ENCODE data around the gene DNAJB8.

The DNAJB8 gene

DNA sequence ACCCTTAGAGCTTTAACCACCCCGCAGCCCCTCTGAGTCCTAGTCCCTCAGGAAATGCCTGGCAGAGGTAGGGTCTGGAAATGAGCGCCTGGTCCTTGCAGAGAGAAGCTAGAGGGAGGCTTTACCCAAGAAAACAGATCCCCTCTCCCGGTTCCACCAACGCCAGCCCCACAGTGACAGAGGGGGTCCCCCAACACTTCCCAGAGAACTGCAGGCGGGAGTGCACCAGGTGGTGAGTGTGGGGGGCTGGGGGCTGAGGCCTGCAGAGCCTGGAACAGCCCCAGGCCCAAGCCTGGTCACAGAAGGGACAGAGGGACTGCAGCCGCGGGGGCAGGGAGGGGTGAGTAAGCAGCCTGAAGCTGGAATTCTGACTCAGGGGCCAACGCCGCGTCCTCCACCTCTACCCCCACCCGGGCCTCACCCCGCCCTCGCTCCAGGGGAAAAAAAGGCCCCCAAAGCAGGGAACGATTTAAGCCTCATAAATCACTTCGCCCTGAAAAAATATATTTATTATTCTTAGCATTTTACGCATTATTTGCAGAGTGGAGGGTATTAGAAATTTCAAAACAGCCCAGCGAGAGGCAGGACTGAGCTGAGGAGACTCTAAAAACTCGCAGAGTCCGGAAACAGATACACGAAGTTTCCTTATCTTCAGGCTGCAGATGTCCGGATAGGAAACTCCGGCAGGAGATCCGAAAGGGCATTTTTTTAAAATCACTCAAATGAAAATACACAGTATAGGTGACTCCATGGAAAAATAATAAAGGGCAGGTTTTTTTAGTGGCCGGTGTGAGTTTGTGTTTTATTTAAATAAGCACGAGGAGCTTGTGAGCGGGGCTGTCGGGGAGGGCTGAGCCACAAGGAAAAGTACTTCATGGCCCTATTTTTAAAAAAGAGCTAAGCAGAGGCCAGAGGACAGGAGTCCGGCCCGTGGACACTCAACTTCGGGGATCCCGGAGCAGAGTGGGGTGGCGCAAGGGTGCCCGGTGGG lies 16.3 kb upstream of the DNAJB8 start:
- DNase-seq (ENCODE audit: low read depth): no peak

- DNase-seq (ENCODE audit: low read depth): no peak
Observed at GRCh38 chr3:128482175-128482574, 15.5 kb upstream of the DNAJB8 start.

DNA sequence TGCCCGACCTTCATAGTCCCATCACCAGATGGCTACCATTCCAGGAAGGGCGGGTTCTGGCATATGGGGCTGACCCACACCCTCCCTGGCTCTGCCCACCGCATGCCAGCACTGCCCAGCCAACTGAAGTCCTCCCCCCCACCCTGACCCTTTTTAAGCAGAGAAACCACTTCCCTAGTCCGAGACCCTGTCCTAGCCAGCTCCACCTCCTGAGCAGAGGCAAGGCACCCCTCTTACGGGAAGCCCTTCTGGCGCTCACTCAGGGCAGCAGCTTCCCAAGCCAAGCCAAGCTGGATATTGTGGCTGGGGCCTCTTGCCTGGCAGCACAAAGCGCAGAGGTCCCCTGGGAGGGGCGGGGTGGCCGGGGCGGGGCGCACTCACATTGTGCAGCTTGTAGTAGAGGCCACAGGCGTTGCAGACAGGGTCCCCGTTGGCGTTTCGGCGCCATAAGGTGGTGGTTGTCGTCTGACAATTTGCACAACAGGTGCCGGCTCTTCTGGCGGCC lies 14.8 kb upstream of the DNAJB8 start:
- no peak for DNase-seq (ENCODE audit: low read depth)

- no peak for DNase-seq (ENCODE audit: low read depth)
Observed at GRCh38 chr3:128480717-128481437, 14.2 kb upstream of the DNAJB8 start.

- DNase-seq (ENCODE audit: low read depth): no peak
Observed at GRCh38 chr3:128480278-128480677, 13.6 kb upstream of the DNAJB8 start.

GRCh38 chr3:128479558-128480086 lies 12.9 kb upstream of the DNAJB8 start:
- no peak for DNase-seq (ENCODE audit: low read depth)

GRCh38 chr3:128478576-128479506 lies 12.2 kb upstream of the DNAJB8 start:
- no peak for DNase-seq (ENCODE audit: low read depth)

GRCh38 chr3:128476659-128477058 lies 10.0 kb upstream of the DNAJB8 start:
- DNase-seq (ENCODE audit: low read depth): no peak

DNA sequence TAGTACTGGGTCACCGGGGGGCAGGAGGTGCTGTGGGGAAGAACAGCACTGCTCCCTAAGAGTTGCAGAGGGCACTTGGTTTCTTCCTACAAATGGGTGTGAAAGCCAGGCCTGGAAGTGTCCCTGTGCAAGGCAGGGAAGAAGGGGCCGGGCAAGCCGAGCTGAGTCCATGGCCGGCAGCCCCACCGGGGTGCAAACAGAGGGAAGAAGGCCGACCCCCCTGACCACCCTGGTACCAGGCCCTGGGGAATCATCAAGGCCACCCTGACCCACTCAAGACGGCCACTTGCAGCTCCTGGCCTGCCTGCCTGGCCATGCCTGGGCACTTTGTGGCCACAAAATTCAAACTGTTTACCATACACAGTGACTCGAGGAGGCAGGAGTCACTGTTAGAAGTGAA lies 8.7 kb upstream of the DNAJB8 start:
- no peak for DNase-seq (ENCODE audit: low read depth)

DNA sequence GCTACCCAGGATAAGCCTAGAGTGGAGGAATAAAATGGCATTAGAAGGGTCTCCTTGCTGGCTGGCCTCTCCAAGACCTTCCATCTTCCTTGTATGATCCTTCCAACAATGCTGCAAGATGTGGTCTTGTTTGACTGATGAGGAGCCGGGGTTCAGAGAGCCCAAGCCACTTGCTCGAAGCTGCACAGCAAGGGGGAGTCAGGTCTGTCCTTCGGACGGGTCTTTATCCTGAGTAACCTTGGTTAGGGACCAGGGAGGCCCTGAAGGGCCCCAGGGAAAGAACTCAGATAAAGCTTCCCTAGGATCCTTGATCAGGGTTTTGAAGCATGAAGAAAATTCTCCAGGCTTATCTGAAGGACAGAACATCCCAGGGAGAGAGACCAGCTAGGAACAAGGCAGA lies 7.0 kb upstream of the DNAJB8 start:
- no peak for DNase-seq (ENCODE audit: low read depth)

DNA sequence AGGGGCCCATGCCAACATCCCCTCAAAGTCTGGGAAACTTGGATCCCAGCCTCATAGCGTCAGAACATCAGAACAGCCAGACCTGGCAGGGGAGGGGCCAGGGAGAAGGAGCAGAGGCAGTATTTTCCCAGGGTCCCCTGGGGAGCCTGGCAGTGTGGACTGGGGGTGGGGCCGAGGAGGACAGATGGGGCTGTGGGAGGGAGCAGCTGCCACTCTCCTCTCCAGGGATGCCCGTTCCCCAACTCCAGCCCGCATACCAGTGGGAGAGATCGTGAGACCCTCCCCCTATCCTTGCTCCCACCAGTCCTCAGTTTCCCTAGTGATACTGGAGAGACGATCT lies 6.5 kb upstream of the DNAJB8 start:
- no peak for DNase-seq (ENCODE audit: low read depth)

DNA sequence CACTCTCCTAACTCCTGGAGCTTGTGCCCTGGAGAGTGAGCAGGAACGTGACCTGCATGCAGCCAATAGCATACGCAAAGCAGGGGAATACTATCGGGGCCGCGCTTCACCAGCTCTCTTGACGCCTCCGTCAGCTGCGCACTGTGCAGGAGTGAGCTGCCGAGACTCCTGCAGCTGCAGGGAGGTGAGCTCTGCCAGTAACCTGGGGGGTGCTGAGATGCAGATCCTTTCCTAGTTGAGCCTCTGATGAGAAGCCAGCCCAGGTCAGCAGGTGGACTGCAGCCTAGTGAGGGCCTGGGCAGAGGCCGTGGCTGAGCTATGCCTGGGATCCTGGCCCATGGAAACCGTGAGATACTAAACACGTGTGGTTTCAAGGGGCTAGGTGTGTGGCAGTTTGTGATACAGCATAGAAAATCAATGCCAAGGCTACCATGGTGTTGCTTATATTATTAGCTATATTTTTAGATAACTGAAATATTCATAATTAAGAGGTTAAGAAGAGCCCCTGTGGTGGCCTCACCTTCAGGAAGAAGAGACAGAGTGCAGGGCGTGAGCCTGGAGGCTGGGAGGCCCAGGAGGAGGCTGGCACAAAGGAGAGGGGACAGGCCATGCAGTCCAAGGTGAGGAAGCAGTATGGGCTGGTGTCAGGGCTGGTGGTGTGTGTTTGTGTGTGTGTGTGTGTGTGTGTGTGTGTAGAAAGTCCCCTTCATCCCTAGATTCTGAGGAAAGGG lies 5.9 kb upstream of the DNAJB8 start:
- DNase-seq (ENCODE audit: low read depth): no peak

DNA sequence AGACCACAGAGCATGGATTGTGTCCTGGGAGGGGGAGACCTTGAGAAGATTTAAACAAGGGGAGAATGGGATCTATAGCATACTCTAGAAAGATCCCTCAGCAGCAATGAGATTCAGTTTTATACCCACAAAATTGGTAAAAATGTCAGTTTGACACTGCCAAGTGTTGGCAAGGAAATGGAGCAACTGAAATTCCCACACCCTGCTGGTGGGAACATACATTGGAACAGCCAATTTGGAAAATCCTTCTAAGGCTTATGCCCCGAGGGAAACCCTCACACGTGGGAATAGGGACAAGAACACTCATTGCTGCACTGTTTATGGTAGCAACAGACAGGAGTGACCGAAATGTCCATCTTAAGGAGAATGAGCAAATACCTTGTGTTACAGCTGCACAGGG lies 5.0 kb upstream of the DNAJB8 start:
- DNase-seq (ENCODE audit: low read depth): no peak

GRCh38 chr3:128471110-128471509 lies 4.4 kb upstream of the DNAJB8 start:
- DNase-seq (ENCODE audit: low read depth): no peak

DNA sequence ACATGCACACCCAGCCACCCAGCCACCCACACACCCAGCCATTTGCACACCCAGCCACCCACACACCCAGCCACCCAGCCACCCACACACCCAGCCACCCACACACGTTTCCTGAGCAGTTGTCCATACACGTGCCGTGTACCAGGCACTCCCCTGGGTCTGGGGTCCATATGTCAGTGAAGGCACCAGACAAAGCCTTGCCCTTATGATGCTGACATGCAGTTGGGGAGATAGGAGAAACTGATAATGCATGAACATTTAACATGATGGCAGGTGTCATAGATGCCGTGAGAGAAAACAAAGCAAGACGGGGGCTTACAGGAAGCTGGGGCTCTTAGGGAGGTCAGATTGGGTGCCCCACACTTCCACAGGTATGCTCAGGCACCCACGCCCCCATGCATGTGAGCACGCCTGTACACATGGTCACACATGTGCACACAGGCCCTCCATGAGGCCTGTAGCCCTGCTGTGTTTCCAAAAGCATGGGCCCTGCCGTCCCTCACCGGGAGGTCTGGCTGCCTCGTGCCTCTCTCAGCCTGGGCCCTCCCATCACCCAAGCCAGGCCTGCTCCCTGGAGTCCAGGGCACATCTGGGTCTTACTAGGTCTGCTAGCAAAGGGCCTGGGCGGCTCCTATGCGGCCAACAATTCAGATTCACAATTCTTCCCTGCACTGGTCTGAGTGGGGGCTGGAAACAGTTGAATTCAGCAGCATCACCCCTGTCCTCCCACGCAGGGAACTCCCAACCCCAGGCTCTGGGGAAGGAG lies 3.6 kb upstream of the DNAJB8 start:
- DNase-seq (ENCODE audit: low read depth): no peak

DNA sequence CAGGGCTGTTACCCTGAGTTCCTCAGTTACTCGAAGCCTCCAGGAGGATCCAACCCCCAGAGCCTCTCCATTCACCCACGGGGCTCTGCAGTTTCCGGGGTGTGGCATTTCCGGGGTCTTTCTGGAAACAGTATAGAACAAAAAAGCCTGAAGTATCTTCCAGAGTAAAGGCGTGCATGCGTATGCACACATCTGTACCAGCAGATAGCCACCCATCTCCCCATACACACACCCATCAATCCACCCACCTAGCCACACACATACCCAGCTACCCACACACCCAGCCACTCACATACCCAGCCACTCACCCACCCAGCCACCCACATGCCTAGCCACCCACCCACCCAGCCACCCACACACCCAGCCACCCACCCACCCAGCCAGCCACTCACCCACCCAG lies 2.9 kb upstream of the DNAJB8 start:
- no peak for DNase-seq (ENCODE audit: low read depth)

DNA sequence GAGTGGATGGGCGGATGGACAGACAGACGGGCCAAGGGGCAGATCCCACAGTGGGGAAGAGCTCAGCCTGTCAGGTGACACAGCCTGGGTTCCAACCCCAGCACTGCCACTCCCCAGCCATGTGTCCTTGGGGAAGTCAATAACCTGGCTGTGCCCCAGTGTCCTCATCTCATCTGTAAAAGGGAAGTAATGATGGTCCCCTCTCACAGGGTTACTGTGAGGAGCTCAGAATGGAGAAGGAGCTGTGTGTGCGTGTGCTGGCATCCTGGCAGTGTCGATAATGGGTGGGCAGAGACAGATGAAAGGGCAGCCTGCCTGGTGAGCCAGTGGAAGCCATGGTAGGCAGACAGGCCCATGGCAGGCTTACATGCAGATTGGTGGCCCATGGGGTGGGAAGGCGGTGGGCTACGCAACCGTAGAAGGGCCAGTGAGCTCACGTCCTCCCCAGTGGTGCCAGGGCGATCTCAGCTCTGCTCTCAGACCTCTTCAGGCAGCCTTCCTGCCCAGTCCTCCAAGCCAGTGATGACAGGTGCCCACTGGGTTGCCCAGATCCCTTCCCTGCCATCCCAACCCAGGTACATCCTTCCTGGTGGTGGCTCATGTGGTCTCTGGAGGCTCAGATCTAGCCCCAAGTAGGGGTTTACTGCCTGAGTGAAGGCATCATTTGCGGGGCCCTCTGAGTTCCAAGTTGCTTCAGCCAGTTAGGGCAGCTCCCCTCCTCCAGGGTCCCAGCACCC lies 2.3 kb upstream of the DNAJB8 start:
- no peak for DNase-seq (ENCODE audit: low read depth)

DNA sequence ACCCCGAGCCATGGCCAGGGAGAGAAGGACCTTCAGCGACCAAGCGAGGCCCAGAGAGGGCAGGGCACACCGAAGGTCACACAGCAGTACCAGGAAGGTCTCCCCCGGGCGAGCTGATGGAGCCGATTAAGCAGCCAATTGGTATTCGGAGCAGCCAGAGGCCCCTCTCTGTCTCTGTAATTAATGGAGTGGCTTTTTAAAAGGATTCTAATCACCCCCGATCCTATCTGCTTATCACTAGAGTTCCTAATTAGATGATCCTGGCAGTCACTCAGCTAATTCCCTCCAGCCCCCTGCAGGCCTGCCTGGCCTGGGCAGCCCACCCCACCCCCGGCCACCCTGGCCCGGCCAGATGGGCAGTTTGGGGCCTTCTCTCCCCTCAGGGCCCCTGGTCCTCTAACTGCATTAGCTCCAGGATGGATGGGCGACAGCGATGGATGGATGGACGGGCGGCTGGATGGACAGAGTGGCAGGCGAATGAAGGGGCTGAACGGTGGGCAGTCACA lies 1.6 kb upstream of the DNAJB8 start:
- DNase-seq (ENCODE audit: low read depth): no peak

DNA sequence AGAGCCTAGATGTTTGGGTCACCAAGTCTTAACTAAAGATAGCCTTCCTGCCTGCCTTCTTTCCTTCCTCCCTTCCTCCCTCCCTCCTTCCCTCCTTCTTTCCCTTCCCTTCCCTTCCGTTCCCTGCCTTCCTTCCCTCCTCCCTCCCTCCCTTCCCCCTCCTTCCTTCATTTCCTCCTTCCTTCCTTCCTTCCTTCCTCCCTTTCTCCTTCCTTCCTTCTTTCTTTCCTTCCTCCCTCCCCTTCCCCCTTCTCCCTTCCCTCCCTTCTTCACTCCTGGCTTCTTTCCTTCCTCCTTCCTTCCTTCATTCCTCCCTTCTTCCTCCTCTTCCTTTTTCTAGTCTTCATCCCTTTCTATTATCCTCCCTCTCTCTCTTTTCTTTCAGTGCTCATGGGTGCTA lies 2.0 kb downstream of the DNAJB8 start:
- no peak for DNase-seq (ENCODE audit: low read depth)
